CD4-positive, alpha-beta memory T cell (primary cell): ENCODE results near the gene ST6GALNAC6. TPM values are rescaled to one million over a fixed set of nuclear protein-coding genes. Genes with fewer than 3 reads are reported as not detected.

Source experiments
- CTCF ChIA-PET: fragments of 350-600 bp; sonication (Branson Sonifier 250); formaldehyde crosslinking; loops from one replicate; lab custom pipeline; 2021; ENCODE audit warnings: inconsistent platforms; ENCODE audit not compliant: partially characterized antibody; lab: Charles Lee
- POLR2A ChIA-PET: fragments of 350-600 bp; sonication (Branson Sonifier 250); formaldehyde crosslinking; loops from one replicate; lab custom pipeline; 2021; ENCODE audit not compliant: partially characterized antibody; lab: Charles Lee
- DNase-seq, 5 donors: peaks; one replicate each; pipeline versions ENCODE4 v3.0.0 to v3.0.0-alpha.2; 2020 to 2022; ENCODE audit warnings: mixed read lengths in 1 of 5
- H3K27ac ChIP-seq: one replicate; pipeline ENCODE4 v1.7.0; 2013; ENCODE audit warnings: low read depth, low read length
- H3K27me3 ChIP-seq: 2 replicates; pipeline ENCODE4 v1.7.0; 2013; ENCODE audit warnings: mild to moderate bottlenecking, low read length, moderate library complexity; ENCODE audit not compliant: insufficient read depth
- H3K36me3 ChIP-seq: 2 replicates; pipeline ENCODE4 v1.7.0; 2013; ENCODE audit warnings: mild to moderate bottlenecking, low read length, moderate library complexity; ENCODE audit not compliant: insufficient read depth
- H3K4me1 ChIP-seq: 2 replicates; pipeline ENCODE4 v1.7.0; 2013; ENCODE audit warnings: mild to moderate bottlenecking, low read length, moderate library complexity; ENCODE audit not compliant: insufficient read depth
- H3K4me3 ChIP-seq, 2 donors: one replicate each; pipeline ENCODE4 v1.7.0; 2013; ENCODE audit warnings: low read length in 2 of 2, mild to moderate bottlenecking in 1 of 2
- H3K9me3 ChIP-seq, 2 donors: one replicate each; pipeline ENCODE4 v1.7.0; 2013; ENCODE audit warnings: low read length in 2 of 2, control low read depth in 1 of 2; ENCODE audit not compliant: control insufficient read depth in 1 of 2
- H3K27ac Mint-ChIP-seq, 7 donors: one replicate each; pipeline ENCODE4 v1.8.0; 2020 to 2021; ENCODE audit warnings: mixed read lengths in 7 of 7, mild to moderate bottlenecking in 6 of 7, inconsistent platforms in 3 of 7, moderate library complexity in 3 of 7
- H3K27me3 Mint-ChIP-seq, 2 donors: one replicate each; pipeline ENCODE4 v1.8.0; 2020 to 2021; ENCODE audit warnings: mixed read lengths in 2 of 2
- H3K36me3 Mint-ChIP-seq, 2 donors: one replicate each; pipeline ENCODE4 v1.8.0; 2020 to 2021; ENCODE audit warnings: mixed read lengths in 2 of 2, inconsistent platforms in 1 of 2, mild to moderate bottlenecking in 1 of 2
- H3K4me1 Mint-ChIP-seq, 4 donors: one replicate each; pipeline ENCODE4 v1.8.0; 2020 to 2021; ENCODE audit warnings: mixed read lengths in 4 of 4, mild to moderate bottlenecking in 1 of 4
- H3K4me3 Mint-ChIP-seq, 8 donors: one replicate each; pipeline ENCODE4 v1.8.0; 2020 to 2021; ENCODE audit warnings: mixed read lengths in 8 of 8, mild to moderate bottlenecking in 7 of 8, moderate library complexity in 6 of 8, inconsistent platforms in 3 of 8
- H3K9me3 Mint-ChIP-seq, 8 donors: one replicate each; pipeline ENCODE4 v1.8.0; 2020 to 2021; ENCODE audit warnings: mixed read lengths in 8 of 8, mild to moderate bottlenecking in 5 of 8, inconsistent platforms in 3 of 8, moderate library complexity in 1 of 8
- intact Hi-C: fragments of 100-400 bp; cut with micrococcal nuclease; formaldehyde crosslinking; loops from one replicate; pipeline ENCODE4 v1.15.1; 2023
- polyA plus RNA-seq, 2 donors: library from polyadenylated mRNA; unstranded; fragments of 300-500 nt; fragmentation: Illumina TruSeq; gene quantifications; one replicate each; pipeline ENCODE4 v1.2.3, GENCODE V29; 2021
- total RNA-seq, 2 experiments: library from RNA; stranded (reverse); gene quantifications; one replicate each; pipeline ENCODE4 v1.2.3, GENCODE V29; 2021

ST6GALNAC6 gene
- total and polyA plus RNA-seq, 4 experiments from 2014 or later, result 45.2 to 127 (median 85.5) TPM

GRCh38 chr9:127936347-127936852 is 37.0 kb upstream of the ST6GALNAC6 start:
- intact Hi-C loops, result loop anchor here (5.0 kb wide), 1 partner anchor 36 kb away; no protein-coding TSS in a partner anchor
- Histone ChIP-seq H3K4me1 (peaks cover 41% of the 10 kb centered on the region), H3K9me3 (no peaks in the 10 kb centered on the region), H3K27me3 (no peaks in the 10 kb centered on the region), H3K27ac (peak overlapping the region; percentile 75), H3K4me3 (peak overlapping the region in 1 of 2 donors; percentile 73), H3K36me3 (peaks cover 10% of the 10 kb centered on the region)
- peak overlapping the region; percentile 82 to 98 (median 91) for H3K4me3 Mint-ChIP-seq
- CTCF ChIA-PET, result interaction anchor here (1.2 to 11.2 kb wide), 4 partner anchors 19 to 149 kb away, joined by 3 to 216 read pairs (median 56); no protein-coding TSS in a partner anchor
- POLR2A ChIA-PET, result interaction anchor here (0.9 to 16.4 kb wide), 17 partner anchors 8 to 223 kb away, joined by 3 to 250 read pairs (median 4); partner anchors contain the start of genes BBLN, CDK9, EEIG1 and NAIF1
- H3K4me1 Mint-ChIP-seq, result peaks cover 25 to 56% (median 44%) of the 10 kb centered on the region in 4 donors
- H3K36me3 Mint-ChIP-seq, result peaks cover 19 to 26% of the 10 kb centered on the region in 2 donors
- H3K9me3 Mint-ChIP-seq, result peaks cover 0 to 8% (median 0%) of the 10 kb centered on the region in 8 donors
- no peaks in the 10 kb centered on the region for H3K27me3 Mint-ChIP-seq
- peak overlapping the region; percentile 58 to 97 (median 97) for H3K27ac Mint-ChIP-seq
- peak in 1 of 5 donors; percentile 31 for DNase-seq

GRCh38 chr9:127935765-127936221 is 36.4 kb upstream of the ST6GALNAC6 start:
- peaks cover 30 to 62% (median 49%) of the 10 kb centered on the region in 4 donors for H3K4me1 Mint-ChIP-seq
- CTCF ChIA-PET, result interaction anchor here (0.6 to 11.2 kb wide), 2 partner anchors 100 to 110 kb away, joined by 3 to 216 read pairs; no protein-coding TSS in a partner anchor

GRCh38 chr9:127934986-127935385 is 35.6 kb upstream of the ST6GALNAC6 start:
- Mint-ChIP-seq H3K9me3 (peaks cover 0 to 10% (median 0%) of the 10 kb centered on the region in 8 donors), H3K27me3 (no peaks in the 10 kb centered on the region), H3K4me1 (peaks cover 32 to 62% (median 51%) of the 10 kb centered on the region in 4 donors), H3K36me3 (peaks cover 8 to 14% of the 10 kb centered on the region in 2 donors), H3K27ac (peak overlapping the region in 2 of 7 donors; percentile 45 to 74), H3K4me3 (peak overlapping the region in 3 of 8 donors; percentile 55 to 71 (median 64))
- Histone ChIP-seq H3K27ac (no peak overlapping the region), H3K27me3 (no peaks in the 10 kb centered on the region), H3K4me1 (peaks cover 54% of the 10 kb centered on the region), H3K36me3 (peaks cover 3% of the 10 kb centered on the region), H3K4me3 (no peak overlapping the region), H3K9me3 (no peaks in the 10 kb centered on the region)
- peak in 1 of 5 donors; percentile 40 for DNase-seq
- CTCF ChIA-PET, result interaction anchor here (11.2 kb wide), 1 partner anchor 101 kb away, joined by 216 read pairs; no protein-coding TSS in a partner anchor
- intact Hi-C loops, result loop anchor here (5.0 kb wide), 1 partner anchor 37 kb away; no protein-coding TSS in a partner anchor
- POLR2A ChIA-PET, result interaction anchor here (1.2 to 1.9 kb wide), 3 partner anchors 20 to 200 kb away, joined by 3 to 6 read pairs (median 6); partner anchors contain the start of gene TOR2A

More at GRCh38 chr9:127935765-127936221, 36.4 kb upstream of the ST6GALNAC6 start:
- H3K9me3 Mint-ChIP-seq, result peaks cover 0 to 10% (median 0%) of the 10 kb centered on the region in 8 donors
- H3K36me3 ChIP-seq, result peaks cover 6% of the 10 kb centered on the region
- H3K27me3 Mint-ChIP-seq, result no peaks in the 10 kb centered on the region
- H3K27ac Mint-ChIP-seq, result peak overlapping the region in 6 of 7 donors; percentile 32 to 97 (median 79)
- peaks cover 48% of the 10 kb centered on the region for H3K4me1 ChIP-seq
- H3K36me3 Mint-ChIP-seq, result peaks cover 14 to 22% of the 10 kb centered on the region in 2 donors
- POLR2A ChIA-PET, result interaction anchor here (1.6 to 1.9 kb wide), 2 partner anchors 29 to 224 kb away, joined by 4 to 6 read pairs; partner anchors contain the start of gene BBLN
- H3K27me3 ChIP-seq, result no peaks in the 10 kb centered on the region
- H3K4me3 ChIP-seq, result no peak overlapping the region
- peak in 1 of 5 donors; percentile 32 for DNase-seq
- intact Hi-C loops, result loop anchor here (5.0 kb wide), 1 partner anchor 37 kb away; no protein-coding TSS in a partner anchor
- no peaks in the 10 kb centered on the region for H3K9me3 ChIP-seq
- H3K27ac ChIP-seq, result no peak overlapping the region
- H3K4me3 Mint-ChIP-seq, result peak overlapping the region; percentile 82 to 98 (median 91)

- intact Hi-C loops, result no loop called here
- Histone ChIP-seq H3K27ac (no peak overlapping the region), H3K4me3 (no peak overlapping the region), H3K27me3 (no peaks in the 10 kb centered on the region), H3K4me1 (peaks cover 61% of the 10 kb centered on the region), H3K9me3 (no peaks in the 10 kb centered on the region), H3K36me3 (no peaks in the 10 kb centered on the region)
- CTCF ChIA-PET, result interaction anchor here (0.9 to 1.9 kb wide), 2 partner anchors 8 to 13 kb away, joined by 3 to 9 read pairs; no protein-coding TSS in a partner anchor
- no peaks in the 10 kb centered on the region for H3K27me3 Mint-ChIP-seq
- H3K4me1 Mint-ChIP-seq, result peaks cover 34 to 69% (median 57%) of the 10 kb centered on the region in 4 donors
- POLR2A ChIA-PET, result interaction anchor here (1.2 to 1.9 kb wide), 3 partner anchors 21 to 199 kb away, joined by 3 to 6 read pairs (median 6); partner anchors contain the start of gene TOR2A
- H3K4me3 Mint-ChIP-seq, result peak overlapping the region in 2 of 8 donors; percentile 44 to 52
- peak overlapping the region in 4 of 7 donors; percentile 51 to 91 (median 60) for H3K27ac Mint-ChIP-seq
- DNase-seq, result no peak
- peaks cover 8 to 13% of the 10 kb centered on the region in 2 donors for H3K36me3 Mint-ChIP-seq
- peaks cover 0 to 10% (median 0%) of the 10 kb centered on the region in 8 donors for H3K9me3 Mint-ChIP-seq
These were observed 34.8 kb upstream of the ST6GALNAC6 start for GRCh38 chr9:127934248-127934647.

- ChIA-PET CTCF (interaction anchor here (1.2 to 1.6 kb wide), 3 partner anchors 12 to 196 kb away, joined by 3 to 6 read pairs (median 4); partner anchors contain the start of gene TOR2A), POLR2A (no interaction called here)
- Mint-ChIP-seq H3K36me3 (peaks cover 0 to 8% of the 10 kb centered on the region in 2 donors), H3K27me3 (no peaks in the 10 kb centered on the region), H3K9me3 (peaks cover 0 to 7% (median 0%) of the 10 kb centered on the region in 8 donors), H3K4me3 (peak overlapping the region; percentile 65 to 85 (median 76)), H3K4me1 (peaks cover 24 to 57% (median 43%) of the 10 kb centered on the region in 4 donors), H3K27ac (peak overlapping the region; percentile 4 to 93 (median 64))
- Histone ChIP-seq H3K27ac (no peak overlapping the region), H3K4me3 (peak overlapping the region in 1 of 2 donors; percentile 54), H3K9me3 (no peaks in the 10 kb centered on the region), H3K4me1 (peaks cover 70% of the 10 kb centered on the region), H3K36me3 (no peaks in the 10 kb centered on the region), H3K27me3 (no peaks in the 10 kb centered on the region)
- peak in 1 of 5 donors; percentile 66 for DNase-seq
- intact Hi-C loops, result no loop called here
These were observed 31.9 kb upstream of the ST6GALNAC6 start for GRCh38 chr9:127931092-127931881.
